ENCODE measurements around the gene UTF1. TPM values are rescaled to one million over a fixed set of nuclear protein-coding genes. Genes with fewer than 3 reads are reported as not detected.
A peak's percentile ranks its signal among the peaks of the same experiment; 100 is the strongest.

UTF1 gene
- total and polyA plus RNA-seq, 9 of the 15 experiments (the other 6 are each of a cell fraction or from before 2014, with no cell fraction given) = 0.35 to 0.46 TPM; not detected in 7

DNA sequence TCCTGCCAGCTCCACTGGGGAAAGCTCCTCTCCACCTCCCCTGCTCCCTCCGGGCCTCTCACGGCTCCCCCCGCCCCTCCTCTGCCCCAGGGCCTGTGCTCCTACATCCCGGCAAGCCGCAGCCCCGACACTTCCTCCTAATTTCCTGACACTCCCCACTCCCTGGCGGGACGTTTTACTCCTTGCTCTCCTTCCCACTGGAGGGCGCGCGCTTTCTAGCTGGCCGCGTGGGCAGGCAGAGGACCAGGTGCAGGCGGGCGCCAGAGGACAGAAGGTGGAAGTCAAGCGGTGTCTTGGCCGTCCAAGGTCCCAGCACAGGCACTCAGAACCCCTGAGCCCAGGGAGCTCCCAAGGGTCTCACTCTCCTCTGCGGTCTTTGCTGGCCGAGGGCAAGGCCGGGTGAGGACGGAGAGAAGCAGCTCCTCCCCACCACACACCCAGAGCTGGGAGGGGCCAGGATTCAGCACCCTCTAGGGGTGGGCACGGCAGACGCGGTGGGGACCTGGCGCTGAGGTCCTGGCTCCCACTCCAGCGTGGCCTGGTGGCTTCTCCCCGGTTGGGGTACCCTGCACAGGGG, 27.6 kb downstream of the UTF1 start (continued):
- 0 out of 2 replicates have a peak, but pooled peaks have one; percentile 53 for TF ChIP-seq SP1 (CRISPR knock-in tag; IDR thresholded peaks at IDR 0.05)
- TF ChIP-seq, protein P1, sequence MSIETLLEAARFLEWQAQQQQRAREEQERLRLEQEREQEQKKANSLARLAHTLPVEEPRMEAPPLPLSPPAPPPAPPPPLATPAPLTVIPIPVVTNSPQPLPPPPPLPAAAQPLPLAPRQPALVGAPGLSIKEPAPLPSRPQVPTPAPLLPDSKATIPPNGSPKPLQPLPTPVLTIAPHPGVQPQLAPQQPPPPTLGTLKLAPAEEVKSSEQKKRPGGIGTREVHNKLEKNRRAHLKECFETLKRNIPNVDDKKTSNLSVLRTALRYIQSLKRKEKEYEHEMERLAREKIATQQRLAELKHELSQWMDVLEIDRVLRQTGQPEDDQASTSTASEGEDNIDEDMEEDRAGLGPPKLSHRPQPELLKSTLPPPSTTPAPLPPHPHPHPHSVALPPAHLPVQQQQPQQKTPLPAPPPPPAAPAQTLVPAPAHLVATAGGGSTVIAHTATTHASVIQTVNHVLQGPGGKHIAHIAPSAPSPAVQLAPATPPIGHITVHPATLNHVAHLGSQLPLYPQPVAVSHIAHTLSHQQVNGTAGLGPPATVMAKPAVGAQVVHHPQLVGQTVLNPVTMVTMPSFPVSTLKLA (conservative IDR thresholded peaks at IDR 0.05) = peak in 1 of 2 experiments; percentile 67; a peak in 3 of 4 replicates
- TF ChIP-seq ZNF324 (CRISPR knock-in tag; IDR thresholded peaks at IDR 0.05) = no peak
- TF ChIP-seq VEZF1 (CRISPR knock-in tag; IDR thresholded peaks at IDR 0.05) = peak; percentile 70
- TF ChIP-seq SMAD4 (CRISPR knock-in tag; conservative IDR thresholded peaks at IDR 0.05) = no peak; the same call in 1 of the 2 replicates
- peak; percentile 26; the same call in 1 of the 2 replicates for TF ChIP-seq NFIC (IDR thresholded peaks at IDR 0.05)
- TF ChIP-seq ZNF263 (CRISPR knock-in tag; IDR thresholded peaks at IDR 0.05; ENCODE audit: borderline replicate concordance) = peak; percentile 92
- TF ChIP-seq ETV6 (IDR thresholded peaks at IDR 0.05; ENCODE audit: borderline replicate concordance in 1 of 2, low read depth in 2 of 2, low read length in 1 of 2) = 0 out of 4 replicates have a peak, but pooled peaks of 1 of the 2 experiments have one; percentile 40
- no peak for TF ChIP-seq ETV6 (CRISPR knock-in tag; IDR thresholded peaks at IDR 0.05; ENCODE audit: borderline replicate concordance)
- peak; percentile 14 for TF ChIP-seq TAF1 (IDR thresholded peaks at IDR 0.05; ENCODE audit: control insufficient read depth, extremely low read depth, insufficient read depth, low read length, severe bottlenecking)
- peak; percentile 45 for TF ChIP-seq CREM (IDR thresholded peaks at IDR 0.05; ENCODE audit: low read depth)
- TF ChIP-seq EP300 (IDR thresholded peaks at IDR 0.05; ENCODE audit: low read length) = no peak
- TF ChIP-seq MYBL2 (IDR thresholded peaks at IDR 0.05; ENCODE audit: low read depth) = no peak
- no peak for TF ChIP-seq MYBL2 (CRISPR knock-in tag; IDR thresholded peaks at IDR 0.05; ENCODE audit: borderline replicate concordance)
- TF ChIP-seq MAZ (CRISPR knock-in tag; conservative IDR thresholded peaks at IDR 0.05 in 1 of 2, IDR thresholded peaks at IDR 0.05 in 1 of 2) = peak; percentile 58 to 68; a peak in 3 of 4 replicates
- TF ChIP-seq, protein P2, sequence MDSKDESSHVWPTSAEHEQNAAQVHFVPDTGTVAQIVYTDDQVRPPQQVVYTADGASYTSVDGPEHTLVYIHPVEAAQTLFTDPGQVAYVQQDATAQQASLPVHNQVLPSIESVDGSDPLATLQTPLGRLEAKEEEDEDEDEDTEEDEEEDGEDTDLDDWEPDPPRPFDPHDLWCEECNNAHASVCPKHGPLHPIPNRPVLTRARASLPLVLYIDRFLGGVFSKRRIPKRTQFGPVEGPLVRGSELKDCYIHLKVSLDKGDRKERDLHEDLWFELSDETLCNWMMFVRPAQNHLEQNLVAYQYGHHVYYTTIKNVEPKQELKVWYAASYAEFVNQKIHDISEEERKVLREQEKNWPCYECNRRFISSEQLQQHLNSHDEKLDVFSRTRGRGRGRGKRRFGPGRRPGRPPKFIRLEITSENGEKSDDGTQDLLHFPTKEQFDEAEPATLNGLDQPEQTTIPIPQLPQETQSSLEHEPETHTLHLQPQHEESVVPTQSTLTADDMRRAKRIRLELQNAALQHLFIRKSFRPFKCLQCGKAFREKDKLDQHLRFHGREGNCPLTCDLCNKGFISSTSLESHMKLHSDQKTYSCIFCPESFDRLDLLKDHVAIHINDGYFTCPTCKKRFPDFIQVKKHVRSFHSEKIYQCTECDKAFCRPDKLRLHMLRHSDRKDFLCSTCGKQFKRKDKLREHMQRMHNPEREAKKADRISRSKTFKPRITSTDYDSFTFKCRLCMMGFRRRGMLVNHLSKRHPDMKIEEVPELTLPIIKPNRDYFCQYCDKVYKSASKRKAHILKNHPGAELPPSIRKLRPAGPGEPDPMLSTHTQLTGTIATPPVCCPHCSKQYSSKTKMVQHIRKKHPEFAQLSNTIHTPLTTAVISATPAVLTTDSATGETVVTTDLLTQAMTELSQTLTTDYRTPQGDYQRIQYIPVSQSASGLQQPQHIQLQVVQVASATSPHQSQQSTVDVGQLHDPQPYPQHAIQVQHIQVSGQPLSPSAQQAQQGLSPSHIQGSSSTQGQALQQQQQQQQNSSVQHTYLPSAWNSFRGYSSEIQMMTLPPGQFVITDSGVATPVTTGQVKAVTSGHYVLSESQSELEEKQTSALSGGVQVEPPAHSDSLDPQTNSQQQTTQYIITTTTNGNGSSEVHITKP (IDR thresholded peaks at IDR 0.05; ENCODE audit: partially characterized antibody) = peak; percentile 69
- peak; percentile 71 for TF ChIP-seq L3MBTL2 (IDR thresholded peaks at IDR 0.05)
- TF ChIP-seq CTBP1 (IDR thresholded peaks at IDR 0.05; ENCODE audit: borderline replicate concordance) = peak; percentile 84; the same call in 1 of the 2 replicates
- 0 out of 2 replicates have a peak, but pooled peaks have one; percentile 21 for TF ChIP-seq SMARCE1 (IDR thresholded peaks at IDR 0.05)
- no peak for TF ChIP-seq RBM34 (IDR thresholded peaks at IDR 0.05; ENCODE audit: borderline replicate concordance, insufficient read depth, low read length)

Measured in K562 (cell line).